HepG2 (cell line): ENCODE data around the gene DSTN. TPM values are rescaled to one million over a fixed set of nuclear protein-coding genes. Genes with fewer than 3 reads are reported as not detected.

ENCODE experiments used
- ASH2L ChIP-seq: fragments of 300-600, 200-600 bp; sonication (generic); IDR thresholded peaks from 2 replicates; pipeline ENCODE4 v1.7.0; 2017; ENCODE audit warnings: low read depth, mild to moderate bottlenecking, moderate library complexity, mixed read lengths, low read length; ENCODE audit not compliant: insufficient read length
- CENPT ChIP-seq: sonication (generic); formaldehyde crosslinking; IDR thresholded peaks from 2 replicates; pipeline ENCODE4 v1.8.0; 2022; ENCODE audit warnings: low read depth, mild to moderate bottlenecking, moderate library complexity, missing genetic modification reagents
- ETV6 ChIP-seq: sonication (generic); formaldehyde crosslinking; conservative IDR thresholded peaks from 2 replicates; pipeline ENCODE4 v1.4.0; 2020; ENCODE audit warnings: missing genetic modification reagents
- MTF1 ChIP-seq: sonication (generic); formaldehyde crosslinking; IDR thresholded peaks from 2 replicates; pipeline ENCODE4 v1.5.0; 2020; ENCODE audit warnings: missing genetic modification reagents
- NR2F6 ChIP-seq, 2 experiments: IDR thresholded peaks; 2 replicates each; pipeline ENCODE4 v1.6.1; 2016; ENCODE audit warnings: antibody characterized with exemption in 1 of 2, mild to moderate bottlenecking in 1 of 2
- PTBP1 ChIP-seq: fragments of 200-400 bp; formaldehyde crosslinking; IDR thresholded peaks from 2 replicates; pipeline ENCODE4 v1.6.1; 2018; ENCODE audit warnings: low read length, low read depth; ENCODE audit not compliant: poor library complexity, severe bottlenecking
- RBM39 ChIP-seq: fragments of 200-400 bp; formaldehyde crosslinking; IDR thresholded peaks from one replicate; pipeline ENCODE4 v1.6.1; 2018; ENCODE audit warnings: antibody characterized with exemption, mild to moderate bottlenecking, low read depth, low read length; ENCODE audit not compliant: poor library complexity, severe bottlenecking
- REPIN1 ChIP-seq: sonication (generic); formaldehyde crosslinking; IDR thresholded peaks from 2 replicates; pipeline ENCODE4 v1.8.0; 2022; ENCODE audit warnings: missing genetic modification reagents, low read depth, mild to moderate bottlenecking, borderline replicate concordance
- RFX1 ChIP-seq: fragments of 450-650 bp; IDR thresholded peaks from 2 replicates; pipeline ENCODE4 v1.6.1; 2017
- RXRA ChIP-seq: sonication (generic); formaldehyde crosslinking; IDR thresholded peaks from 2 replicates; pipeline ENCODE4 v1.5.1; 2020; ENCODE audit warnings: missing genetic modification reagents
- SATB2 ChIP-seq: sonication (generic); formaldehyde crosslinking; IDR thresholded peaks from 2 replicates; pipeline ENCODE4 v1.5.0; 2020; ENCODE audit warnings: missing genetic modification reagents
- ZBTB8A ChIP-seq: sonication (generic); formaldehyde crosslinking; IDR thresholded peaks from 2 replicates; pipeline ENCODE4 v1.4.0; 2020; ENCODE audit warnings: mild to moderate bottlenecking, low read depth, missing genetic modification reagents, borderline replicate concordance
- ZMYM4 ChIP-seq: sonication (generic); formaldehyde crosslinking; IDR thresholded peaks from 2 replicates; pipeline ENCODE4 v1.8.1; 2023; ENCODE audit warnings: mild to moderate bottlenecking, missing genetic modification reagents
- ZNF143 ChIP-seq: sonication (generic); formaldehyde crosslinking; IDR thresholded peaks from 2 replicates; pipeline ENCODE4 v1.4.0; 2020; ENCODE audit warnings: missing genetic modification reagents
- ZNF264 ChIP-seq: sonication (generic); formaldehyde crosslinking; IDR thresholded peaks from 2 replicates; pipeline ENCODE4 v1.4.0; 2020; ENCODE audit warnings: missing genetic modification reagents
- ZNF441 ChIP-seq: sonication (generic); formaldehyde crosslinking; IDR thresholded peaks from 2 replicates; pipeline ENCODE4 v1.7.0; 2021; ENCODE audit warnings: missing genetic modification reagents, borderline replicate concordance
- ZNF644 ChIP-seq: IDR thresholded peaks from 2 replicates; pipeline ENCODE4 v1.6.1; 2016; ENCODE audit warnings: low read depth
- polyA plus RNA-seq, 8 experiments: library from polyadenylated mRNA; depleted of rRNA in 3 of 8; stranded (reverse) in 7 of 8; unstranded in 1 of 8; fragments of >200 nt; fragmentation: Illumina TruSeq in 4 of 8; extraction: Trizol in 4 of 8; gene quantifications; 2 replicates each; pipeline versions ENCODE4 v1.2.1 to v1.2.3, GENCODE V29; 2011 to 2016; ENCODE audit warnings: low read depth in 4 of 8, missing spikeins in 1 of 8, mixed read lengths in 1 of 8; ENCODE audit not compliant: insufficient read depth in 1 of 8
- total RNA-seq, 5 experiments: library from RNA; depleted of rRNA; stranded (reverse); fragments of >200 nt; fragmentation: Illumina TruSeq; extraction: Trizol; gene quantifications; 2 replicates each; pipeline ENCODE4 v1.2.3, GENCODE V29; 2016; ENCODE audit warnings: low read depth in 1 of 5
- TF ChIP-seq, protein P1 (sequence below): sonication (generic); formaldehyde crosslinking; IDR thresholded peaks from 2 replicates; pipeline ENCODE4 v1.5.1; 2020; ENCODE audit warnings: mild to moderate bottlenecking, missing genetic modification reagents, borderline replicate concordance
- TF ChIP-seq, protein P2 (sequence below): sonication (generic); formaldehyde crosslinking; IDR thresholded peaks from 2 replicates; pipeline ENCODE4 v1.4.0; 2020; ENCODE audit warnings: low read depth, mild to moderate bottlenecking, missing genetic modification reagents
- TF ChIP-seq, protein P3 (sequence below), 2 experiments: sonication (generic) in 1 of 2; formaldehyde crosslinking in 1 of 2; IDR thresholded peaks; 2 replicates each; pipeline versions ENCODE4 v1.4.0 to v1.6.1; 2018 to 2020; ENCODE audit warnings: missing genetic modification reagents in 2 of 2, borderline replicate concordance in 1 of 2, low read depth in 1 of 2, mild to moderate bottlenecking in 1 of 2, missing biosample characterization in 1 of 2

Gene DSTN
- total and polyA plus RNA-seq, 2 of the 13 experiments (the other 11 are each of a cell fraction or from before 2014, with no cell fraction given): 27.6 to 106 TPM

DNA sequence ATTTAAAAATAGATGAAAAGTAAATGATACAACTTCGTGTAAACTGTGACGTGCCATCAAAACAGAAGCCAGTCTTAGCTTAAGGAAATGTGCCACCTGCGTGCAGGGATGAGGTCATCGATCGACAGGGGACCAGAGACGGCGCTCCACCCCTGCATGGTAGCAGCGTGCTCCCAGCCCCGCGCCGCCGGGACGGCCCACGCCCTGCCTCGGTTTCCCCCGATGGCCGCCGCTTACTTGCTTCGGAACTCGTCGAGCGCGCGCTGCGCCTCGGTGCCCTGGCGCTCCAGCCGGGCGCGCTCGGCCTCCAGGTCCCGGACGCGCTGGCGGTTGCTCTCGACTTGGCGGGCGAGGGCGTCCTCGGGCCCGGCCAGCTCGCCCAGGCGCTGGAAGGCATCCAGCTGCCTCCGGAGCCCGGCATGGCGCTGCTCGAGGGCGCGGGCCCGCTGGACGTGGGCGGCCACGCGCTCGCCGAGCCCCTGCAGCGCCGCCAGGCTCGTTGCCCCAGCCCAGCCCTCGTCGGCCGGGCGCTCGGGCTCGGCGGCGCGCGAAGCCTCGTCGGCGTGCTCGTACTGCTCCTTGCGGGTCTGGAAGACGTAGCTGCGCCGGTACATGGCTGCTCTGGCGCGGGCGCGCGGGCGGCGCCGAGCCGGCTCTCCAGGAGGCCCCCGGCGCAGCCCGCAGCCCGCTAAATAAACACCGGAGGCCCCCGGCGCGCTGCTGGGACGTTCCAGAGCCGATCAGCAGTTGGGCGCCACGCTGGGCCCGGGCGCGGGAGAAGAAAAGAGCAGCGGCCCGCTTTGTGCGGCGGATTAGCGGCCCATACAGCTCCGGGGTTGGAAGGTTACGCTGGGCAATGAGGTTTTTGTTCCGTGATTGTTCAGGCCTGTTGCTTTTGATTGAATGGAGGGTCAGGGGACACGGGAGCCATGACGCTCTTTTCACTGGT lies 38.9 kb upstream of the DSTN start, which contains the start of gene BFSP1 (continued):
- TF ChIP-seq, protein P1, sequence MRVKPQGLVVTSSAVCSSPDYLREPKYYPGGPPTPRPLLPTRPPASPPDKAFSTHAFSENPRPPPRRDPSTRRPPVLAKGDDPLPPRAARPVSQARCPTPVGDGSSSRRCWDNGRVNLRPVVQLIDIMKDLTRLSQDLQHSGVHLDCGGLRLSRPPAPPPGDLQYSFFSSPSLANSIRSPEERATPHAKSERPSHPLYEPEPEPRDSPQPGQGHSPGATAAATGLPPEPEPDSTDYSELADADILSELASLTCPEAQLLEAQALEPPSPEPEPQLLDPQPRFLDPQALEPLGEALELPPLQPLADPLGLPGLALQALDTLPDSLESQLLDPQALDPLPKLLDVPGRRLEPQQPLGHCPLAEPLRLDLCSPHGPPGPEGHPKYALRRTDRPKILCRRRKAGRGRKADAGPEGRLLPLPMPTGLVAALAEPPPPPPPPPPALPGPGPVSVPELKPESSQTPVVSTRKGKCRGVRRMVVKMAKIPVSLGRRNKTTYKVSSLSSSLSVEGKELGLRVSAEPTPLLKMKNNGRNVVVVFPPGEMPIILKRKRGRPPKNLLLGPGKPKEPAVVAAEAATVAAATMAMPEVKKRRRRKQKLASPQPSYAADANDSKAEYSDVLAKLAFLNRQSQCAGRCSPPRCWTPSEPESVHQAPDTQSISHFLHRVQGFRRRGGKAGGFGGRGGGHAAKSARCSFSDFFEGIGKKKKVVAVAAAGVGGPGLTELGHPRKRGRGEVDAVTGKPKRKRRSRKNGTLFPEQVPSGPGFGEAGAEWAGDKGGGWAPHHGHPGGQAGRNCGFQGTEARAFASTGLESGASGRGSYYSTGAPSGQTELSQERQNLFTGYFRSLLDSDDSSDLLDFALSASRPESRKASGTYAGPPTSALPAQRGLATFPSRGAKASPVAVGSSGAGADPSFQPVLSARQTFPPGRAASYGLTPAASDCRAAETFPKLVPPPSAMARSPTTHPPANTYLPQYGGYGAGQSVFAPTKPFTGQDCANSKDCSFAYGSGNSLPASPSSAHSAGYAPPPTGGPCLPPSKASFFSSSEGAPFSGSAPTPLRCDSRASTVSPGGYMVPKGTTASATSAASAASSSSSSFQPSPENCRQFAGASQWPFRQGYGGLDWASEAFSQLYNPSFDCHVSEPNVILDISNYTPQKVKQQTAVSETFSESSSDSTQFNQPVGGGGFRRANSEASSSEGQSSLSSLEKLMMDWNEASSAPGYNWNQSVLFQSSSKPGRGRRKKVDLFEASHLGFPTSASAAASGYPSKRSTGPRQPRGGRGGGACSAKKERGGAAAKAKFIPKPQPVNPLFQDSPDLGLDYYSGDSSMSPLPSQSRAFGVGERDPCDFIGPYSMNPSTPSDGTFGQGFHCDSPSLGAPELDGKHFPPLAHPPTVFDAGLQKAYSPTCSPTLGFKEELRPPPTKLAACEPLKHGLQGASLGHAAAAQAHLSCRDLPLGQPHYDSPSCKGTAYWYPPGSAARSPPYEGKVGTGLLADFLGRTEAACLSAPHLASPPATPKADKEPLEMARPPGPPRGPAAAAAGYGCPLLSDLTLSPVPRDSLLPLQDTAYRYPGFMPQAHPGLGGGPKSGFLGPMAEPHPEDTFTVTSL (CRISPR knock-in tag): no peak
- TF ChIP-seq ZBTB8A (no peak), RBM39 (peak; percentile 70), RFX1 (no peak), ZMYM4 (peak; percentile 26; the same call in 1 of the 2 replicates), ZNF644 (CRISPR knock-in tag) (no peak), PTBP1 (peak; percentile 90), NR2F6 (IDR thresholded peaks at IDR 0.05) (no peak), NR2F6 (CRISPR knock-in tag; IDR thresholded peaks at IDR 0.05) (no peak), ETV6 (CRISPR knock-in tag) (no peak; the same call in 1 of the 2 replicates), SATB2 (CRISPR knock-in tag) (no peak), ZNF441 (CRISPR knock-in tag) (no peak), CENPT (peak; percentile 69; the same call in 1 of the 2 replicates), REPIN1 (no peak), ZNF264 (peak; percentile 63; the same call in 1 of the 2 replicates), RXRA (CRISPR knock-in tag) (peak; percentile 32; the same call in 1 of the 2 replicates), ZNF143 (CRISPR knock-in tag) (no peak), ASH2L (peak; percentile 43), MTF1 (CRISPR knock-in tag) (0 out of 2 replicates have a peak, but pooled peaks have one; percentile 49)
- TF ChIP-seq, protein P2, sequence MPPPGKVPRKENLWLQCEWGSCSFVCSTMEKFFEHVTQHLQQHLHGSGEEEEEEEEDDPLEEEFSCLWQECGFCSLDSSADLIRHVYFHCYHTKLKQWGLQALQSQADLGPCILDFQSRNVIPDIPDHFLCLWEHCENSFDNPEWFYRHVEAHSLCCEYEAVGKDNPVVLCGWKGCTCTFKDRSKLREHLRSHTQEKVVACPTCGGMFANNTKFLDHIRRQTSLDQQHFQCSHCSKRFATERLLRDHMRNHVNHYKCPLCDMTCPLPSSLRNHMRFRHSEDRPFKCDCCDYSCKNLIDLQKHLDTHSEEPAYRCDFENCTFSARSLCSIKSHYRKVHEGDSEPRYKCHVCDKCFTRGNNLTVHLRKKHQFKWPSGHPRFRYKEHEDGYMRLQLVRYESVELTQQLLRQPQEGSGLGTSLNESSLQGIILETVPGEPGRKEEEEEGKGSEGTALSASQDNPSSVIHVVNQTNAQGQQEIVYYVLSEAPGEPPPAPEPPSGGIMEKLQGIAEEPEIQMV (CRISPR knock-in tag): no peak
- TF ChIP-seq, protein P3, sequence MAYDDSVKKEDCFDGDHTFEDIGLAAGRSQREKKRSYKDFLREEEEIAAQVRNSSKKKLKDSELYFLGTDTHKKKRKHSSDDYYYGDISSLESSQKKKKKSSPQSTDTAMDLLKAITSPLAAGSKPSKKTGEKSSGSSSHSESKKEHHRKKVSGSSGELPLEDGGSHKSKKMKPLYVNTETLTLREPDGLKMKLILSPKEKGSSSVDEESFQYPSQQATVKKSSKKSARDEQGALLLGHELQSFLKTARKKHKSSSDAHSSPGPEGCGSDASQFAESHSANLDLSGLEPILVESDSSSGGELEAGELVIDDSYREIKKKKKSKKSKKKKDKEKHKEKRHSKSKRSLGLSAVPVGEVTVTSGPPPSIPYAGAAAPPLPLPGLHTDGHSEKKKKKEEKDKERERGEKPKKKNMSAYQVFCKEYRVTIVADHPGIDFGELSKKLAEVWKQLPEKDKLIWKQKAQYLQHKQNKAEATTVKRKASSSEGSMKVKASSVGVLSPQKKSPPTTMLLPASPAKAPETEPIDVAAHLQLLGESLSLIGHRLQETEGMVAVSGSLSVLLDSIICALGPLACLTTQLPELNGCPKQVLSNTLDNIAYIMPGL (CRISPR knock-in tag; IDR thresholded peaks at IDR 0.05; ENCODE audit: borderline replicate concordance in 1 of 2, low read depth in 1 of 2): peak in 1 of 2 experiments; percentile 48; a peak in 1 of 4 replicates
